Amniotic epithelial cell (primary cell): ENCODE data around the gene CPNE2.
A peak's percentile ranks its signal among the peaks of the same experiment; 100 is the strongest.
"Not testable (repeated sequence)": the region's sequence is repeated elsewhere in the genome, so short reads cannot be mapped to it uniquely, and the experiment has no call there.

Experiments
- DNase-seq: peaks from one replicate; pipeline ENCODE4 v3.0.0-alpha.2; 2010; ENCODE audit warnings: low read depth

Gene CPNE2

GRCh38 chr16:57091975-57092785 is at the start of gene CPNE2:
TSS of gene CPNE2 (plus strand) at chr16:57092583. CDS start at chr16:57110743, 18,160 bp downstream.
- peak; percentile 53 for DNase-seq

- no peak for DNase-seq
Measured at GRCh38 chr16:57043248-57043647, 49.1 kb upstream of the CPNE2 start.

GRCh38 chr16:57044931-57045693 is 47.3 kb upstream of the CPNE2 start:
- DNase-seq: peak; percentile 21

GRCh38 chr16:57045694-57046381 is 46.5 kb upstream of the CPNE2 start:
- DNase-seq: peak; percentile 57

- no peak for DNase-seq
Measured at GRCh38 chr16:57048095-57048494, 44.3 kb upstream of the CPNE2 start.

GRCh38 chr16:57049678-57050077 is 42.7 kb upstream of the CPNE2 start:
- no peak for DNase-seq

- no peak for DNase-seq
Measured at GRCh38 chr16:57051696-57052228, 40.6 kb upstream of the CPNE2 start.

GRCh38 chr16:57053206-57053605 is 39.2 kb upstream of the CPNE2 start:
- DNase-seq: no peak

GRCh38 chr16:57054338-57054737 is 38.0 kb upstream of the CPNE2 start:
- DNase-seq: no peak

GRCh38 chr16:57054771-57055170 is 37.6 kb upstream of the CPNE2 start:
- DNase-seq: no peak

- no peak for DNase-seq
Measured at GRCh38 chr16:57055671-57056070, 36.7 kb upstream of the CPNE2 start.

- DNase-seq: no peak
Measured at GRCh38 chr16:57058291-57058861, 34.0 kb upstream of the CPNE2 start.

GRCh38 chr16:57060323-57061083 is 31.9 kb upstream of the CPNE2 start:
- peak; percentile 45 for DNase-seq

- DNase-seq: peak; percentile 46
Measured at GRCh38 chr16:57061084-57061905, 31.1 kb upstream of the CPNE2 start.

GRCh38 chr16:57062329-57062728 is 30.1 kb upstream of the CPNE2 start:
- DNase-seq: no peak

GRCh38 chr16:57063189-57063588 is 29.2 kb upstream of the CPNE2 start:
- not testable (repeated sequence) for DNase-seq

- no peak for DNase-seq
Measured at GRCh38 chr16:57064995-57065394, 27.4 kb upstream of the CPNE2 start.

GRCh38 chr16:57066625-57067024 is 25.8 kb upstream of the CPNE2 start:
- no peak for DNase-seq

- DNase-seq: no peak
Measured at GRCh38 chr16:57067347-57067746, 25.0 kb upstream of the CPNE2 start.

- DNase-seq: peak; percentile 66
Measured at GRCh38 chr16:57069053-57069452, 23.3 kb upstream of the CPNE2 start.
